ENCODE results near the gene TICAM2.

TICAM2 gene

GRCh38 chr5:115542651-115543364, 59.5 kb downstream of the TICAM2 start:
- in situ Hi-C loops (cut with MboI; ENCODE audit: low sequenced_read_pairs), result no loop called here

GRCh38 chr5:115542086-115542485, 60.2 kb downstream of the TICAM2 start:
- in situ Hi-C loops (cut with MboI; ENCODE audit: low sequenced_read_pairs), result no loop called here

GRCh38 chr5:115541611-115542010, 60.7 kb downstream of the TICAM2 start:
- in situ Hi-C loops (cut with MboI; ENCODE audit: low sequenced_read_pairs), result no loop called here

- in situ Hi-C loops (cut with MboI; ENCODE audit: low sequenced_read_pairs), result no loop called here
Measured at GRCh38 chr5:115535479-115536035, 66.7 kb downstream of the TICAM2 start.

GRCh38 chr5:115532517-115532916, 69.8 kb downstream of the TICAM2 start:
- in situ Hi-C loops (cut with MboI; ENCODE audit: low sequenced_read_pairs), result no loop called here

GRCh38 chr5:115531787-115532367, 70.4 kb downstream of the TICAM2 start:
- in situ Hi-C loops (cut with MboI; ENCODE audit: low sequenced_read_pairs), result no loop called here

GRCh38 chr5:115531380-115531779, 70.9 kb downstream of the TICAM2 start:
- in situ Hi-C loops (cut with MboI; ENCODE audit: low sequenced_read_pairs), result no loop called here

GRCh38 chr5:115530426-115530825, 71.9 kb downstream of the TICAM2 start:
- in situ Hi-C loops (cut with MboI; ENCODE audit: low sequenced_read_pairs), result no loop called here

Measured in HL-60/S4 (cell line).